HTERT RPE-1 (cell line): Measurements from ENCODE around the gene DPT.

Experiments
- in situ Hi-C: fragments of 300-500 bp; cut with MboI; formaldehyde crosslinking; loops from 4 replicates; pipeline ENCODE4 v1.14.3; 2020; ENCODE audit warnings: low sequenced_read_pairs

Gene DPT

DNA sequence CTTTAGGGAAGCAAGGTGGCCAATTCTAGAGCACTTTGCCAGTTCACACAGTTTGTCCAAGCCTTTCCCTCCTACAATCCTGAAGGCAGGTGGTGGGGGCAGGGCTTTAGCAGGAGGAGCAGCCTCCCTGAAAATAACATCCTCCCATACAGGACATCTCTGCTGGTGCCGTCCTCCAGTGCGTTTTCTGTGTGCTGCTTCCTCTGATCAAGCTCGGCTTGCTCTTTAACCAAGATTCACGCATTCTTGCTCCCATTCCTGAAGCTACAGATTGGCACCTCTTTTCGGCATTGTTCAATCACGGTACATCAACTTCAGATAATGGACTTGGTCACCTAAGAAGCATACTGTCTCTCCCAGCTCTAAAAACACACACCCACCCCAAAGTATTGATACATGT, 7.5 kb upstream of the DPT start:
- in situ Hi-C loops = no loop called here

DNA sequence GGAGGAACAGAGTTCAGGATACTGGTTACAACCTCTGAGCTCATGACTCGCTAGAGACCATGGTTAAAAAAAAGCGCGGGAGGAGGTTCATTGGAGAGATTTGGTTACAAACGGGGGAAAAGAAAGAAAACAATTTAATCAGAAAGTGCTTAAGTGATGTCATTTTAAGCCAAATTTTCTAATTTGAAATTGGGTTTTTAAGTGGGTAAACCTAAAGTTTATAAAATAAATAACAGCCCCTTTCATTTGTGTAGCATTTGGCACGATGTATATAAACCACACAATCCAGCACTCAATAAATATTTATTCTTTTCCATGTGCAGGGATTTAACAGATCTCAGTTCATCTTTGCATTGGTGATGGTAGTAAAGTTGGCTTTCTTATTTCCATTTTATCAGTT, 7.0 kb upstream of the DPT start:
- in situ Hi-C loops = no loop called here

DNA sequence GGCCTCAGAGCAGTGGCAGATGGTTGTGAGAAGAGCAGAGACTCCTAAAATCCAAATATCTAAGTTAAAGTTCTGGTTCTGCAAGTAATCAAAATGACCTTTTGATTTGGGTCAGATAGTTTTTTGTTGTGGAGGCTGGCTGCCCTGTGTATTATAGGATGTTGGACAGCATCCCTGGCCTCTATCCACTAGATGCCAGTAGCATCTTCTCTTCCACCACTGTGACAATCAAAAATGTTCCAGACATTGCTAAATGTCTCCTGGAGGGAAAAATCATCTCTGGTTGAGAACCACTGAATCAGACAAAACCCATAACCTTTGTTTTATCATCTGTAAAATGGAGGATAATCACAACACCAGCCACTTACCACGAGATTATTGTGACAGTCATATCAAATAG, 5.9 kb upstream of the DPT start:
- in situ Hi-C loops = no loop called here

DNA sequence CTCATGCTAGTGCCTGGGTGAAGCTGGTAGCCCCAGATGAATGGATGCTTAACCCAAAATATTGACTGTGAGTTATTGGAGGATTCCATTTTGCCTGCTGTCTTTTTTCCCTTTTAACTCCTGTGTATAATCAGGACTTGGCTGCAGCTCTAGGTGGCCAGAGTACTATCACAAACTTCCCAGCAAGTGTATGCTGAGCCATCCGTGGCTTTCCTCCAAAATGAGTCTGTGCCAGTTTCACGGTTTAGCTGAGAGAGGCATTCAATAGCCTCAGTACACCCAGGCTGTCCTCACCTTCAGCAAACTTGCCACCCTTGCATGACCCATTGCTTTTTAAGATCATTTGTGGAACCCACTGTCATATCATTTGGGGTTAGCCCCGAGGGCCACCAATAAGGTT, 5.3 kb upstream of the DPT start:
- in situ Hi-C loops = no loop called here

DNA sequence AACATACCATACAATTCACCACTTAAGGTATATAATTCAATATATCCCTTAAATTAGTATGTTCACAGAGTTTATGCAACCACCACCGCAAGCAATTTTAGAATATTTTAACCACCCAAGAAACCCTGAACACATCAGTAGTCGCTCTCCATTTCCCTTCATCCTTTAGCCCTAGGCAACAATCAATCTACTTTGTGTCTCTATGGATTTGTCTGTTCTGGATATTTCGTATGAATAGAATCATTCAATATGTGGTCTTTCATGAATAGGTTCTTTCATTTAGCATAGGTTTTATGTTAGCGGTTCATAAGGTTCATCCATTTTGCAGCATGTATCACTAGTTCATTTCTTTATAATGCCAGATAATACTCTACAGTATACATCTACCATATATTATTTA, 4.2 kb upstream of the DPT start:
- in situ Hi-C loops = no loop called here

DNA sequence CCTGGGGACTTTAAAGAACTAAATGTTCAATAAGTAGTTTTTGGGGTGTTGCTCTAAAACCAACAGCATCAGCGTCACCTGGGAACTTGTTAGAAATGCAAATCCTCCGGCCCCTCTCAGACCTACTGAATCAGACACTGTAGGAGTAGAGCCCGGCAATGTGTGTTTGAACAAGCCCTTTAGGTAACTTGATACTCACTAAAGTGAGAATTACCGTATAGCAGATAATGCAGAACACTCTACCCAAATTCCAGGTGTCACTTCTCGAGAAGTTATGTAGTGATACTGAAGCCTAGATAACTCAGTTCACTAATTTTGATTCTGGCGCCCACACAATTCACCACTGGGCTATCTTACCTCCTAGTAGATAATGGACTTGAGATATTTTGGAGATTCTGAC, 3.7 kb upstream of the DPT start:
- in situ Hi-C loops = no loop called here

DNA sequence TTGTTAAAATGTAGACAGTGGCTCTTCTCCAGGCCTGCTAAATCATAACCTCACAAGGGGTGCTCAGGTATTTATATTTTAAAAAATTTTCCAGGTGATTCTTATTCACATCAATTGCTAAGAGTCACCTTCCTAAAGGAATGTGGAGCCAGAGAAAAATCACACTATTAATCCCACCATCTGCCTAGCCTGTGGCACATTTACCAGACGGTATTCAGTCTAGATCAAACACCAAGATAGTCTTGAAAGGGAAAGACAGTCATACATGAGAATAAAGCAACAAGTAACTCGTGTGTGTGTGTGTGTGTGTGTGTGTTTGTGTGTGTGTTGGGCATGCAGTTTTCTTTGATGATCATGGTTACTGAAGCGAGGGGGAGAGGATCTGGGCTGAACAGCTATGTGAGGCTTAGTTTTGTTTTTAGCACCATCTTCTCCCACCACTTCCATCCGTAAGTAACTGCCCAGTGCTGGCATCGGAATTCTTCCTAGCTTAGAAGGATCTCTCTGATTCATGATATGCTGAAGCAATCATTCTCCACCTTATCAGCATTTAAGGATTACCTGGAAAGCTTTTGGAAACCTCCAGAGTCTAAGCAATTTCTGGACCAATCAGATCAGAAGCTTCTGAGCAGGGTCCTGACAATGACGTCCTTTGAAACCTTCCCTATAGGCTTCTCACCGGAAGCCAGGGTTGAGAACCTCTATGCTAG, 2.4 kb upstream of the DPT start:
- in situ Hi-C loops = no loop called here

DNA sequence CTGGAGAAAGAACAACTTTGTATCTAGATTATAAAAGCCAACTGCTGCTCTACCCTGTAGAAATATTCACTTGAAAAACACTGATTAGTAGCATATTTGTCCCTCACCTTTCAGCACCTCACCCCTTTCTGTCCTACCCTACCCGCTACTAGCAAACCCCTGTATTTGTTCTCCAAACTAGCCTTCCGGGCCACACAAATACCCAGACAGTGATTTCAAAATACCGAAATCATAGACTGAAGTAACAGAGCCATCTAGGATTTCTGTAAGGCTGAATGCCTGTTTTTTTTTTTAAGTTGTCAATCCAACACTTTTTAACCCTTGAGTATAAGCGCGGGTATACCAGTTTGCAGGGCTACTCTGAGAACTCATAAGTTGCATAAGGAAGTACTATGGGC, 398 bp upstream of the DPT start:
- in situ Hi-C loops = no loop called here

DNA sequence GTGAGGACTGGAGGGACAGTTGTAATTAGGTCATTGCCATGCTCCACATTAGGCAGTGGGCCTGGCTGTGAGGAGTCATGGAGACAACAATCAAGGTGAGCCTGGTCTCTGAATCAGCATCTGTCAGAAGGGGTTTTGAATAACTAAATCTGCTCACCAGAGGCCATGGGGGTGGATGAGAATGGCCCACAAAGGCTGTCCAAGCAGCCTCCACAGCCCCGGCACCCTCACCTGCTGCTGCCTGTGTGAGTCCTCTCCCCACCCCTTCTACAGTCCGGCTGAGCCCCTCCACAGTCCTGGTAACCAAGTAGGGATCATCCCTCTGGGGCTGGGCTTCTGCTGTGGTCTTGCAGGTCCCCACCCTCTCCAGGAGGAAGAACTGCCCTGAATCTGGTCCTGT, 2.3 kb downstream of the DPT start:
- in situ Hi-C loops = no loop called here

DNA sequence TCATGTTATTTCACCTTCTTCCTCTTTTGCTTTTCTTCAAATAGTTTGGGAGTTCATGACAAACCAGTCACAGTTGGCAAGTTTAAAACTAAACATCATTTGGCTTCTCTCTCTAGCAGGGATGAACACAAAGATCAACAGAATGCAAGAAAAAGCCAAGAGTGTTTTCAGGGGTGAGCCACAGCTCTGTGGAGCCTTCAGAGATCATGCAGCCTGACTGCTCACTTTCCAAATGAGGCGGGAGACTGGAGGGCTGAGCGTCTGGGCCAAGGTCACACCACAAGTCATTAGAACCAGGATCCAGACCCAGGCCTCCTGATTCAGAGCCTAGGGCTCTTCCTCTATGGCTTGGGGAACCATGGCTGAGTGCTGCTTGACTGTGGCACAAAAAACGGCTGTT, 2.7 kb downstream of the DPT start:
- in situ Hi-C loops = no loop called here

DNA sequence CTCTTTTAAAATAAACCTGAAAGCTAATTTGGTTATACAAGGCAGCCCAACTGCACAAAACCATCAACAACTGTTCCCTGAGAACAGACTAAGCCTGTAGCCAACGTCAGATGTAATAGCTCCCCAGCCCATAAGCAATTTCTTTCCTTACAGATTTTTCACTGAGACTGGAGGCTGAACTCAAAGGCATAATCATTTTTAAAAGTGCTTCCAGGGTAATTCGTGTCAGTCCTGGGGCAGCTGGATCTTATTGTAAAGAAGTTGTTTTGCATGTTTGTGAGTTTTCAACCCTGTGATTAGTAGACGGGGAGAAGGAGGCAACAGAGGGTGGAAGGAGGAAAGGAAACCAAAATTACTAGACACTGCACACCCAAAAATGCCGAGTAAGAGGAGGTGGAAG, 3.2 kb downstream of the DPT start:
- in situ Hi-C loops = no loop called here

DNA sequence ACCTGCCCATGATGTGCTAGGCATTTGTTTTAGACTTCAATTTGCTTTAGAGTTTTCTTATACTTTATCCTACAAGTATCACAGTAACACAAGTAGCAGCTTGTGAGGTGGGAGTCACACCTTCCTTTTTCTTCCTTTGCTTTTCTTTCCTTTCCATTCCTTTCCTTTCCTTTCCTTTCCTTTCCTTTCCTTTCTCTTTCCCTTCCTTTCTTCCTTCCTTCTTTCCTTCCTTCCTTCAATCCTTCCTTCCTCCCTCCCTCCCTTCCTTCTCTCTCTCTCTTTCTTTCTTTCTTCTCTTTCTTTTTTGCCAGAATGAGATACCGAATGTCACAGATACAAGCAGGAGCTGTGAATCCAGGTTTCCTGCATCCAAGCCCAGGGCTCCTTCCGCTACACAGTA, 3.9 kb downstream of the DPT start:
- in situ Hi-C loops = no loop called here

DNA sequence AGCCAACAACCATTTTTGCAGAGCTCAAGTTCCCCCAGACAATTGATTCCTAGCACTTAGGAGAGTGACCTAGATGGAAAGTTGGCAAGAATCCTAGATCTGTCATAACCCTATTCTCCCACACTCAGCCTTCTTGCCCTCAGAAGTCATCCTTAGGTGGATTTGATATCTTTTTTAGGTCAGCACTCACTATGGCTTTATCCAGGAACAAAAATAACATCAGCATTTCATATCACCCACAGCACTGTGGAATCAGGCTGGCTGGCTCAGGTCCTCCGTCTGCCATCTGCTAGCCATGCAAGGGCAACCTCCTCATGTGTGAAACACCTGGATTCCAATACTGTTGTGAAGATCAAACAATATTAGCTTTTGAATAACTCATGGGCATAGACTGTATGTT, 6.0 kb downstream of the DPT start:
- in situ Hi-C loops = no loop called here

DNA sequence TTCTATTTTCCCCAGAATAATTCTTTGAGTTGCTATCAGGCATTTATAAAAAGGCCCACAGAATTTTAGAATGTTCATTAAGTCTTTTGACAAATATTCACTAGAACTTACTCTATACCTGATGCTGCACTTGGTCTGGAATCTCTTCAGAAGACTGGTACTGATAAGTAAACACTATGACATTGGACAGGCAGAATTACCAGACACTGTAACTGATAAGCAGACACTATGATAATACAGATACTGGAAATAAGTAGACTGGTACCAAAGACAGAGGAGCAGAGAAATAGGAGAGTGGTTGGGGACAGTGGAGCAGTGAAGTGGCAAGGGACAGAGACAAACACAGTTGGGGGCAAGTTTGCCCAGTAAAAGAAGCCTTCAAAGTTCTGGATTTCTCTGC, 8.2 kb downstream of the DPT start:
- in situ Hi-C loops = no loop called here

DNA sequence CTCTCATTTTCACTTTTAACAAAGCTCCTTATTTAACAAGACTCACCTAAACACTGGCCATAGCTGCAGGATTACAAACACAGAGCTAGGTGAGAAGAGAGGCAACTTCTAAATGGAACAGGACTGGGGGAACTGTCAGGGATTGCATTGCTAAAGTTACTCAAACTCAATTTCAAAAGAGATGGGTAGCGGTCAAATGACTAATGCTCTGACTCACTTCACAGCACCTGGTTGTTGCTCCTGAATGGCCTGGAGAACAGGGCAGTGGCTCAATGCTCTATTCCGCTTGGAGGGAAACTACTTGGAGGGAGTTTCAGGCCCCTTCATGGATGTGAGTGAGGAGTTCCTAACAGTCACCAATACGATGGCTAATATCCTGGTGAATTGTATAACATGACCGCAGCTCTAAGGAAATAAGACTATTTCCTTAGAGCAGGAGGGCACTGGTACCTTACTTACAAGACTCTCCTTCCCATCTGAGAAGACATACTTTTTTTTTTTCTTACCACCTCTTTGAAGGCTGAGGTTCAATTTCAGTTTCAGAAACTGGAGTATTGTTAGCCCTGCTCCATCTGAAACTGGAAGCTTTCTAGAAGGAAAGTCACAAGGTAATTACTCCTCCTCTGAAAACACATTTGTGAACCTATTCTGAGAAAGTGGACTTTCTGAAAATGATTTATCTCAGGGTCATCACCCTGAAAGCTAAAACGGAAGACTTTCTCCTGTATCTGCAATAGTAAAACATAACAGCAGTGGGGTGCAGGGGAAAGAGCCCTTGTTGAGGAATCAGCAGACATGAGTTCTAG, 9.5 kb downstream of the DPT start:
- in situ Hi-C loops = no loop called here

DNA sequence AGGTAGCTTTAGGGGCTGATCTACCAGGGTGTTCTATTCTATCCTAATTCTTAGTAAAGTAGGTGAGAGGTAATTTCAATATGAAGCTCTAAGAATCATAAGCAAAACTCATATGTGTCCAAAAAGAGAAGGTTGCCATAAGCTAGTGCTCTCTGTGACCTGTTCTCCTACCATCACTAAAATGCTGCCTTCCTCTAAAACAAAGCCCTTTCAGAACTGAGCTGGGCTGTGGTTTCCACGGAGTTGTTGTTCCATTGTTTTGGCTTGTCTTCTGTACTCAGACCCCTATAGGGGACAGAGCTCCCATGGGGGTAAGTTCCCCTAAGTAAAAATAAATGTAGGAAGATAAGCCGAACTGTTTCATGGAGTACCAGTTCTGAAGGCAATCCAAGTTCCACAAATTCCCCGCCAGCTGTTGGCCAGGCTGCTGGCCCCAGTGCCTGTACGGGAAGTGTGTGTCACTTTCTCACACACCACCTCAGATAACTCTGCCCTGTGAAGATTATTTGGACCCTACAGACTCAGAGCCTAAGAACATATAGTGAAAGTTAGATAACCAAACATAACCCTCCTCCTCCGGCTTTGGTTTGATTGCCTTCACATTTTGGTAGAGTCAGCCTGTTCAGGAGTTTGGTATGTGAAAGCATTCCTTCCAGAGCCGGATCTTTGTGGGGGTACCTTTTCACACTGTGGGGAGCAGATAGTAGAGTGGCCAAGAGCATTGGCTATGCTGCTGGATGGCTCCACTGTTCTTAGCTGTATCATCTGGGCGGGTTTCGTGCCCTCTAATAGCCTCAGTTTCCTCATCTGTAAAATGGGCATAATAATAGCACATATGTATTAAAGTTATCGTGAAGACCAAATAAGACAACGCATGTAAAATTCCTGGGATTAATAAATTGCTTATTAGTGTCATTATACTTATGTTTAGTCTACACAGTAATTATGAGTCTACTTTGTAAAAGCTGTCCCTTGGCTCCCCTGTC, 10.8 kb downstream of the DPT start:
- in situ Hi-C loops = no loop called here

DNA sequence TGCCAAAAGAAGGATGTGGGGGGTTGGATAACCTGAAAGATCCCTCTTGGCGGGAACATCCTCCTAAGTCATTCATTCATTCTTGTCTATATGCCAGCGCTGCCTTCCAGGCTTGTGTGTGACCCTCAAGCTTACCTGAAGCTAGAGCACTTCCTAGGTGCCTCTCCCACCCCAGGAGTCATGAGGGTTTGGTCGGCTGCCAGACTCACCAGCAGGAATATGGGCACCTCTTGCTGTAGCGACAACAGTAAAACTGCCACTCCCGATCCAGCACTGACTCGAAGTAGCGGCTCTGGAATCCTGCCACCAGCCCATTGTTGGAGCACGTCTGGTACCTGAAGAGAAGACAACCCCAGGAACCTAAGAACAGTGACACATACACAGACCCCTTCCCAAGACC, 15.0 kb downstream of the DPT start:
- in situ Hi-C loops = no loop called here

DNA sequence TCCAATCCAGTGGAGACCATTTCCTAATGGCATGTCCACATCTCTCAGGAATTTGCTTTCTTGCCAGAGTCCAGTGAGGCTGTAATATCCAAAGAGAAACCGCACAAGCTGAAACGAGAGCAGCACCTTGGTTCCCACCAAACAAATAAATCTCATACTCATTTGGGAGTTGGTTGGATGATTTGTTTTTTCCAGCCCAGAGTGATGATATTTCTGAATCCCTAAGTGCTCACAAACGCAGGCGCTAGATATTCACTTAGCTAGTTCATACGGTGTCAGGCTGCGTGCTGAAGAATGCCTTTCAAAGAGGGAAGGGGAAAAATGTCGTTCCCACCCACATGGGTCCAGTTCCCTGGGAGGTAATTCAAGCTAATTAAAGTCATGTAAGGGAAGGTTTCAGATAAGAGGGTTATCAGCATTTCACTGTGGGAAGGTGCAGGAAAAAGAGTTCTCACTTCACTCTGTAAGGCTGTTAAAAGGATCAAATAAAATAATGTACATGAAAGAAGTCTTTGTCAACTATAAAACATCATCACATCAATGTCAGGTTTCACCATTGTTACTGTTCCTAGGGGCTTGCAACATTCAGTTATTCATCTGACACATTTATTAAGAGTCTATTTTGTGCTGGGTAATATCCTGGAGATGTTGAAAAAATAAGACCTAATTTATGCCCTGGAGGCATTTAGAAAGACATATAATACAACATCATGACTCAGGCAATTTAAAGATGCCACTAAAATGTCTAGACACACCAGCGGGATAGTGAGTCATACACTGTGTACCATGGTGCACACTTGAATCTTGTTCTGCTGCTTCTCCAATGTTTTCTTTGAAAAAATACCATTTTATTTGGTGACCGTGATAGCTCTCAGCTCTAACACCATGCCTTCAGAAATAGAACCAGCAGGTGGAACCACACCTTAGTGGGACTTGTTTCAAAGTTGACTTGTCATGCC, 19.3 kb downstream of the DPT start:
- in situ Hi-C loops = no loop called here

DNA sequence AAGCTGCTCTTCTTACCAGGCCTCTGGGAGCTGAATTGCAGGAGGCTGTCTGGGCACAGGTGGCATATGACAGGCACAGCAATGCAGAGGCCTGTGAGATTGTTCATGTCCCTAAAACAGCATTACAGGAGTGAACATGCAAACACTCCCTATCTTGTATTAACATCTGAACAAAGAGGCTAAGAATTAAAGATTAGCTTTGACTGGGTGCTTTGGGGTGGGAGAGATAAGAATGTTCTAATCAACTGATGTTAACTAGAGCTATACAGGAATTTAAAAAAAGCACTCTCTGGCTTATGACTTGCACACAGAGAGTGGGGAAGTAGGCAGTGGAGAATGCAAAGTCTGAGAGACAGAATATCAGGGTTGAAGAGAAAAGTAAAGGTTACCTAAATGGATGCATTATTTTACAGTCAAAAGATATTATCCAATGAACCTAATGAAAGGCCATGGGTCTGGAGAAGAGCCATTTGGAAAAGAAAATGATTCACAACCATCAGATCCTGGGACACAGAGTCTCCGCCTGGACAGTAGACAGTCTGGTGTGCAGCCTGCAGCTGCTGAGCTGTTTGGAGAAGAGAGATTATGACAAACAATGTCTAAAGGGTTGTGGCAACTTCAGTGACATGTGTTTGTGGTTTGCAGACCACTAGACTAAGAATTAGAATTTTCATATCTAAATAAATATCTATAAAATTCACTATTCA, 20.2 kb downstream of the DPT start:
- in situ Hi-C loops = no loop called here
